CD4-positive, alpha-beta T cell treated with Interleukin-10 for 1 hour (primary cell): ENCODE measurements around the gene SNX3.
"Not testable (repeated sequence)": the region's sequence is repeated elsewhere in the genome, so short reads cannot be mapped to it uniquely, and the experiment has no call there.

Source experiments
- DNase-seq: peaks from one replicate; pipeline ENCODE4 v3.0.0-alpha.2; 2020

SNX3 gene

DNA sequence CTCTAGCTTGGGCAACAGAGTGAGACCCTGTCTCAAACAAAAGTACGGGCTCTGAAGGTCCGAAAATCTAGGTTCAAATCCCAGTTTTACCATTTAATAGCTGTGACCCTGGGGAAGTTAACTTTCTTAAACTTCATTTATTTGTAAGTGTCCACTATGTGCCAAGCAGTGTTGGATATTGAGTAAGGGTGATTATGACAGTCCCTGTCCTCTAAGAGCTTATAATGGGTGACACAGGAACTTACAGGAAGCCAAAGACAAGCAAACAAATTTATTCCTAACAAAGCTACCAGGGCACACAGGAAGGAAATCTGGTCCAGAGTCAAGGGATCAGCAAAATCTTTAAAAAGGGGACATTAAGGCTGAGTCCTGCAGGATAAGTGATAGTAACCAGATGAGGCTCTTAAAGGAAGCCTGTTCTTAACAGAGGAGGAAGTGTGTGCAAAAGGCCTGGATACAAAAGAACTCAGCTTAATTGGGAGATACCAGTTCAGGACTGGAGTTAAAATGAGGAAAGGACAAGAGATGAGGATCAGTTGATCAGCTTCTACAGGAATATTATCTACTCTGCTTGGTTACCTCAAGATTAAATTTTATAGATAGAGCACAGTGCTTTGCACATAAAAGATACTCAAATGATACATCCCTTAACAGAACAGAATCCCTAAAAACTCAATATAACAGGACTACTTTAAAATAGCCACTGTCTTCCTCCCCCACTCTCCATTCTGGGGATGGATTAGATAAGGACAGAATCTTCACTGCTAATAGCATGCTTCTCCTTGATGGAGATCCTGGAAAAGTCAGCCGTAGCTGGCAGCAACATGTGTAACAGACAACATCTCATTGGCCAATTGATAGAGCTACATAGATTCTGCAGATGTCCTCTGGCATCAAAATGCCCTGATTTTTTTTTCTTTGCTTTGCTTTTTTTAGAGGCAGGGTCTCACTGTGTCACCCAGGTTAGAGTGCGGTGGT is 6.1 kb downstream of the SNX3 start:
- DNase-seq = no peak

- DNase-seq = no peak
Measured at GRCh38 chr6:108253241-108253640, 7.6 kb downstream of the SNX3 start.

DNA sequence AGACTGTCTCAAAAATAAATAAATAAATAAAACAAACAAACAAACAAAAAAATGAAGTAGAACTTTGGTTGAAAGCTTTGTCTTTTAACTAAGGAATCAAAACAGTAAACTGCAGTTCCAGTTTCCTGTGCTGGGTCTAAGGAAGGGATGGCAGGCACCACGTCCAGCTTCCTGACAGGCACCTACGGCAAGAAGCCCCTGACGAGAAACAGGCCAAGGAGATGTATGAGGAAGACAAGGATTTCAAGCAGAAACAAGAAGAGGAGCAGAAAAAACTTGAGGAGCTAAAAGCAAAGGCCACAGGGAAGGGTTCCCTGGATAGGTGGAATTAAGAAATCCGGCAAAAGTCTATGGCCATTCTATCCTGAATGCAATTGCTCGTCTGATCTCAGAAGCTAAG is 8.8 kb downstream of the SNX3 start:
- no peak for DNase-seq

DNA sequence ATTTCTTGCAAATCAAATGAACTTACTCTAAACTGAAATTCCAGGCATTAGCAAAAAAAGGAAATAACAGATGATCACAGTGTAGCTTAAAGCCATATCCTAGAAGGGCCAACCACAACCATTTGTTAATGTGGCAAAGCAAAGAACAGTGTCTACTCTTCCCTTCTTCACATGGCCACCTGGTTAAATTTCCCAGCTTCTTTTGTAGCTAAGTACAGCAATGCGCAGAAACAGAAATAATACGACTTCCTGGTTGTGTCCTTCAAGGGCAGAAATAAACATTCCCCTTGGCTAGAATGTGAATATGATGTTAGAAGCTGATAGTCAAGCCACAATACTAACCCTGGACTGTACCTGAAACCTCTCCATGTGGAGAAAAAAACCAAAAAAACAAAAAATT is 9.6 kb downstream of the SNX3 start:
- DNase-seq = no peak

DNA sequence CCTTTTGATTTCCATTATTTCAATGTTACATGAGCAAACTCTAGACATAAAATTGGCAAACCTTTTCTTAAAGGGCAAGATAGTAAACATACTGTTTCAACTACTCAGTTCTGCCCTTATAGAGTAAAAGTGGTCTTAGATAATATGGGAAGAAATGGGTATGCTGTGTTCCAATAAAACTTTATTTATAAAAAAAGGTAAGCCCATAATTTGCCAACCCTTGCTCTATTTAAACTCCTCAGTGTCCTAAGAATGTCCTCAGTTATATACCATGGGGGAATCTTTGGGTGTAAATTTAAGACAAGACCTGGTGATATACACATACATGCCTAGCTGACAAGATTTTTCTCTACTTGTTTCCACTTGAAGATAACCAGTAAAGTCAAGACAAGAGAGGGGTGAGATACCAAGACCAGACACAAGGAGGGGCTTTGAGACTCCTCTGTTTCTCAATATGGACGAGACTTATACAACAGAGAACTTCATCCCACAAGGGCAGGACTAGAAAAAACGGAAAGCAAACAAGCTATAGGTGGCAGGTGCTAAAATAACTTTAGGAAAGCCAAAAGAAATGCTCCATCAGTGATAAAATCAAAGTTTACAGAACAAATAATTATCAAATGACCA is 10.5 kb downstream of the SNX3 start:
- DNase-seq = peak; percentile 7

GRCh38 chr6:108247965-108248536 is 12.8 kb downstream of the SNX3 start:
- DNase-seq = no peak

DNA sequence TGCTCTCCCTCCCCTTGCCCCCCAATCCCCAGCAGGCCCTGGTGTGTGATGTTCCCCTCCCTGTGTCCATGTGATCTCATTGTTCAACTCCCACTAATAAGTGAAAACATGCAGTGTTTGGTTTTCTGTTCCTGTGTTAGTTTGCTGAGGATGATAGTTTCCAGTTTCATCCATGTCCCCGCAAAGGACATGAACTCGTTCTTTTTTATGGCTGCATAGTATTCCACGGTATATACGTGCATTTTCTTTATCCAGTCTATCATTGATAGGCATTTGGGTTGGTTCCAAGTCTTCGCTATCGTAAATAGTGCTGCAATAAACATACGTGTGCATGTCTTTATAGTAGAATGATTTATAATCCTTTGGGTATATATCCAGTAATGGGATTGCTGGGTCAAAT is 15.7 kb downstream of the SNX3 start:
- not testable (repeated sequence) for DNase-seq

DNA sequence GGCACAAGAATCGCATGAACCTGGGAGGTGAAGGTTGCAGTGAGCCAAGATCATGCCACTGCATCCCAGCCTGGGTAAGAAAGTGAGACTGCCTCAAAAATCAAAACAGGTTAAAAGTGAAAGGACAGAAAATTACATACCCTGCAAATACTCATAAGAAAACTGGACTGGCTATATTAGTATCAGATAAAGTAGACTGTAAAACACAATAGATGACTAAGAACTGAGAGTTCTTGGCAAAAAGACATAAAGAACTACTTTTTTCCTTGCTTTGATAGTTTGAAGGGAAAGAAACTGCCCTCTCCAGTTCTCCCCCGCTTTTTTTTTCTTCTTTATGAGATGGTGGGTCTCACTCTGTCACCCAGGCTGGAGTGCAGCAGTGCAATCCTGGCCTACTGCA is 17.0 kb downstream of the SNX3 start:
- no peak for DNase-seq

GRCh38 chr6:108242721-108243120 is 18.1 kb downstream of the SNX3 start:
- DNase-seq = no peak

GRCh38 chr6:108242259-108242658 is 18.6 kb downstream of the SNX3 start:
- DNase-seq = no peak

DNA sequence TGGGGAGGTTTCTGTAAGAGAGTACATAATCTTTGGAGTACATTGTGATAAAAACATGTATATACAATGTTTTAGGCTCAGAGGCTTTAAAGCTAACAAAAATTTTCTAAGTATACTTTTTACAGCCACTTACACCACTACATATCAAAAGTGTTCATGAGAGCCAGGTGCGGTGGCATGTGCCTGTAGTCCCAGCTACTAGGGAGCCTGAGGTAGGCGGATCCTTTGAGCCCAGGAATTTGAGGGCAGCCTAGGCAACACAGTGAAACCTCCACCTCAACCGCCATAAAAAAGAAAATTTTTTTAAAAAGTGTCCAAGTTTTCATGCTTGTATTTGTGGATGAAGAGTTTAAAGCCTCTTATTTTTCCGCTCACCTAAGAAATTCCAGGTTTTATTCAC is 22.5 kb downstream of the SNX3 start:
- DNase-seq = no peak

DNA sequence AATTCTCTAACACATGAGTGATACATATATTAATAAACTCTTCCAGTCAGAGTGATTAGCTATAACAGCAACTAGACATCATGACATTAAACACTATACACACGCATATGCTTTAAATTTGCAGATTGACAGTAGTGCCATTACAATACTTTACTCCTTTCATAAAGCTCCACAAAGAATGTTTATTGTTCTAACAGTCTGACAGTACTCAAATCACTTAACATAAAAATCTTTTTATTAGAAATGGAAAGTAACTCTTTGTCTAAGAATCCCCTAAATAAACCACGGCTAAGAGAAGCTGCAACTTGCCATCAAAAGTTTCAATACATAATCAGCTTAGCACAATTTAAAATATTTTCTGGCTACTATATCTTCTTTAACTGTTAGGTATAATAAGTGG is 24.0 kb downstream of the SNX3 start:
- DNase-seq = no peak

DNA sequence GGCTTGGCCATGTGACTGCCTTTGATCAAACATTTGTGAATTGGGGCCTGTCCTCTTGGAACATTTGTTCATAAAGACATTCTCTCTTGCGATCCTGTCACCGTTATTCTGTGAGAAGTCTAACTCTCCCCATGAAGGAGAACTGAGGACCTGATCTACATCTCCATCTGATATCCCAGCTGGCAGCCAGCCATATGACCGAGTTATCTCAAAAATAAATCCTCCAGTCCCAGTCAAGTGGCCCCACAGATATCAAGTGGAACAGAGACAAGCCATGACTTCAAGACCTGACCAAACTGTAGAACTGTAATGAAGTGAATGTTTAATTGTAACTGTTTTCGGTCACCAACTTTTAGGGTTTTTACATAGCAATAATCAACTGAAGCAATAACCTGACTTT is 25.7 kb downstream of the SNX3 start:
- DNase-seq = no peak

DNA sequence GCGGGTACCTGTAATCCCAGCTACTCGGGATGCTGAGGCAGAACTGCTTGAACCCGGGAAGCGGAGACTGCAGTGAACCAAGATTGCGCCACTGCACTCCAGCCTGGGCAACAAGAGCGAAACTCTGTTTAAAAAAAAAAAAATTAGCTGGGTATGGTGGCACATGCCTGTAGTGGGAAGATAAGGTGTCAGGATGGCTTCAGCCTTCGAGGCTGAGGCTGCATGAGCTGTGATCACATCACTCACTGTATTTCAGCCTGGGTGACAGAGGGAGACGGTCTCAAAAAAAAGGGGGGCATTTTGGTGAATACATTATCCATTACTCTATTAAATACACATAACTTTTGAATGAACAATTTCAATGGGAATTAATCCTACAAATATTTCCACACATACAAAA is 32.4 kb downstream of the SNX3 start:
- DNase-seq = no peak

- DNase-seq = no peak
Measured at GRCh38 chr6:108227290-108227689, 33.5 kb downstream of the SNX3 start.

DNA sequence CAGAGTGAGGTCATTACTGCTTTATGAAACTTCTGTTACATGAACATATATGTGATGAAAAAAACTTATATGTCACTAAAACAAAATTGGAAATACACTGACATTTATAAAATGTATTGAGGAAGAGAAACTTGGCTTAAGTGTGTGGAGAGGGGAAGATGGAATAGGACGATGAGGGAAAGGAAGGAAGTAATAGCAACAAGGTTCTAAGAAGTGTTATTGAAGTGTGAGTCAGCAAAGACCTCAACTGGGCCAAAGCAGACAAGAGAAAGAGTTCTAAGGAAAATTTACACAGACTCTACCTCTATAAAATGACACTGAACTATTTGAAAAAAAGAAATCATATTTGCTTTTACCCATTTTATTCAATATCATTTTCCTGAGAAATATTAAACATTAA is 38.3 kb downstream of the SNX3 start:
- no peak for DNase-seq

GRCh38 chr6:108222064-108222463 is 38.8 kb downstream of the SNX3 start:
- DNase-seq = no peak

GRCh38 chr6:108211671-108212070 is 49.2 kb downstream of the SNX3 start:
- DNase-seq = no peak

GRCh38 chr6:108210556-108210955 is 50.3 kb downstream of the SNX3 start:
- no peak for DNase-seq

- no peak for DNase-seq
Measured at GRCh38 chr6:108209738-108210137, 51.1 kb downstream of the SNX3 start.

- no peak for DNase-seq
Measured at GRCh38 chr6:108207013-108207412, 53.8 kb downstream of the SNX3 start.

GRCh38 chr6:108203189-108204112 is 57.4 kb downstream of the SNX3 start:
- DNase-seq = no peak

DNA sequence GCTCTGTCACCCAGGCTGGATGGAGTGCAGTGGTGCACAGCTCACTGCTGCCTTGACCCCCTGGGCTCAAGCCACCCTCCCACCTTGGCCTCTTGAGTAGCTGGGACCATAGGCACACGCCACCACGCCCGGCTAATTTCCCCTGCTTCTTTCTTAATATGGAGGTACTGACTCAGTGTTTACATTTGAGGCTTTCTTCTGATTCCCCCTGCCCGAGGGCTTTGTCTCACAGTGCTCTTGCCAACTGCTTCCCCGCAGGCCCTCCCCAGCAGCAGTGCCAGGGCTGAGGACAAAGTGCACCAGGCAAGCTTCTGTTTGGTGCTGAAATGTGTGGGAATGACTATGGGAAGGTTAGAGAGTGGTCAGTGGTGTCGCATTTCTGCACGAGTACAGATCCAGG is 60.2 kb downstream of the SNX3 start:
- no peak for DNase-seq
